A549 (cell line): ENCODE results near the gene MRPS5. TPM values are rescaled to one million over a fixed set of nuclear protein-coding genes. Genes with fewer than 3 reads are reported as not detected.
A peak's percentile ranks its signal among the peaks of the same experiment; 100 is the strongest.

Experiments
- ATAC-seq, 2 experiments: fragments of 200-7000 bp in 1 of 2; fragments of >200 bp in 1 of 2; cut with Nextera tagmentation in 1 of 2; cut with Tn5 transposase in 1 of 2; 3 replicates each; pipeline versions ENCODE4 v1.8.0 to v1.9.1; 2018 to 2020; ENCODE audit warnings: mild to moderate bottlenecking in 1 of 2, moderate library complexity in 1 of 2
- CTCF ChIA-PET: fragments of 300-600 bp; sonication (Branson Sonifier 250); formaldehyde crosslinking; extraction: SDS; loops from one replicate; lab custom pipeline; 2021; ENCODE audit warnings: antibody characterized with exemption, inconsistent platforms; lab: Yijun Ruan, JAX
- POLR2A ChIA-PET: fragments of 350-600 bp; formaldehyde crosslinking; extraction: SDS; loops from one replicate; lab custom pipeline; 2021; ENCODE audit warnings: antibody characterized with exemption, inconsistent platforms; lab: Yijun Ruan, JAX
- DNase-seq, 2 experiments: peaks; one replicate each; pipeline versions ENCODE4 v3.0.0 to v3.0.0-alpha.2; 2011 to 2016; ENCODE audit warnings: low read depth in 1 of 2, low spot score in 1 of 2
- FAIRE-seq: peaks from 2 replicates; lab custom pipeline; 2011; peaks lifted over from hg19 to GRCh38; lab: Jason Lieb, UNC
- H3K27ac ChIP-seq, 2 experiments: fragments of >200 bp; sonication (Bioruptor Twin); formaldehyde crosslinking; 3 replicates each; pipeline ENCODE4 v1.5.1; 2016 to 2017
- H3K4me1 ChIP-seq: fragments of >200 bp; sonication (Bioruptor Twin); formaldehyde crosslinking; 3 replicates; pipeline ENCODE4 v1.6.1; 2016
- H3K4me2 ChIP-seq: fragments of >200 bp; sonication (Bioruptor Twin); formaldehyde crosslinking; 3 replicates; pipeline ENCODE4 v1.6.1; 2016
- H3K4me3 ChIP-seq: fragments of >200 bp; sonication (Bioruptor Twin); formaldehyde crosslinking; 3 replicates; pipeline ENCODE4 v1.5.1; 2016
- H3K9me3 ChIP-seq: fragments of >200 bp; sonication (Bioruptor Twin); formaldehyde crosslinking; 3 replicates; pipeline ENCODE4 v1.6.1; 2016
- ATOH8 ChIP-seq: fragments of 250-450 bp; sonication (Bioruptor Pico); IDR thresholded peaks from 2 replicates; pipeline ENCODE4 v1.5.0; 2020; ENCODE audit warnings: low read depth, mild to moderate bottlenecking, moderate library complexity
- CHD2 ChIP-seq: fragments of 150-350 bp; IDR thresholded peaks from 2 replicates; pipeline ENCODE4 v1.6.1; 2014; ENCODE audit warnings: low read length; ENCODE audit not compliant: partially characterized antibody
- EHF ChIP-seq: fragments of 250-450 bp; sonication (Bioruptor Pico); IDR thresholded peaks from 2 replicates; pipeline ENCODE4 v1.5.0; 2020; ENCODE audit warnings: mild to moderate bottlenecking
- EP300 ChIP-seq, 2 experiments: fragments of >200 bp; sonication (Bioruptor Twin); formaldehyde crosslinking; IDR thresholded peaks; 2 replicates in 1 of 2; 3 replicates in 1 of 2; pipeline ENCODE4 v1.6.1; 2016 to 2017
- FOXS1 ChIP-seq: fragments of 250-450 bp; sonication (Bioruptor Pico); IDR thresholded peaks from 2 replicates; pipeline ENCODE4 v1.5.0; 2020; ENCODE audit warnings: mild to moderate bottlenecking, moderate library complexity
- GATA3 ChIP-seq: IDR thresholded peaks from 2 replicates; pipeline ENCODE4 v1.6.1; 2012; ENCODE audit warnings: borderline replicate concordance
- HEYL ChIP-seq: fragments of 250-450 bp; sonication (Bioruptor Pico); IDR thresholded peaks from 2 replicates; pipeline ENCODE4 v1.8.0; 2021; ENCODE audit warnings: mild to moderate bottlenecking, moderate library complexity
- HOXB5 ChIP-seq: fragments of 250-450 bp; sonication (Bioruptor Pico); IDR thresholded peaks from 2 replicates; pipeline ENCODE4 v1.5.0; 2020; ENCODE audit warnings: mild to moderate bottlenecking, moderate library complexity
- JUN ChIP-seq, 2 experiments: fragments of >200 bp; sonication (Bioruptor Twin); formaldehyde crosslinking; IDR thresholded peaks; 2 replicates in 1 of 2; 3 replicates in 1 of 2; pipeline ENCODE4 v1.6.1; 2016 to 2017
- KDM1A ChIP-seq: fragments of 200-600 bp; sonication (generic); IDR thresholded peaks from 2 replicates; pipeline ENCODE4 v1.6.1; 2016; ENCODE audit warnings: low read depth, mild to moderate bottlenecking
- MAFK ChIP-seq: fragments of 450-650 bp; IDR thresholded peaks from 2 replicates; pipeline ENCODE4 v1.6.1; 2014; ENCODE audit not compliant: partially characterized antibody
- RARB ChIP-seq: fragments of 250-450 bp; sonication (Bioruptor Pico); IDR thresholded peaks from 2 replicates; pipeline ENCODE4 v1.8.0; 2021; ENCODE audit warnings: mild to moderate bottlenecking, moderate library complexity
- SMC3 ChIP-seq: fragments of >200 bp; sonication (Bioruptor Twin); formaldehyde crosslinking; IDR thresholded peaks from 3 replicates; pipeline ENCODE4 v1.6.1; 2018; ENCODE audit warnings: inconsistent platforms
- SREBF2 ChIP-seq: fragments of 450-650 bp; IDR thresholded peaks from 2 replicates; pipeline ENCODE4 v1.6.1; 2014; ENCODE audit warnings: mild to moderate bottlenecking, moderate library complexity
- ZFP36 ChIP-seq: fragments of 450-650 bp; IDR thresholded peaks from 2 replicates; pipeline ENCODE4 v1.6.1; 2014; ENCODE audit warnings: borderline replicate concordance; ENCODE audit not compliant: partially characterized antibody
- ZNF302 ChIP-seq: fragments of 250-450 bp; sonication (Bioruptor Pico); IDR thresholded peaks from 2 replicates; pipeline ENCODE4 v1.9.0; 2021; ENCODE audit warnings: inconsistent platforms, mild to moderate bottlenecking, moderate library complexity
- WGBS: methylation state at CpG from one replicate; pipeline ENCODE4 v1.1.6; 2017; ENCODE audit errors: missing lambda C conversion rate; 5-methylcytosine and 5-hydroxymethylcytosine counted together
- polyA plus RNA-seq, 4 experiments: library from polyadenylated mRNA; depleted of rRNA in 3 of 4; stranded (reverse); fragments of >200 nt; fragmentation: RNase III in 1 of 4; extraction: RNeasy Plus Mini Kit Qiagen cat#74134 plus additional on column Dnase treatment in 1 of 4; gene quantifications; 2 replicates in 3 of 4; 3 replicates in 1 of 4; pipeline ENCODE4 v1.2.3, GENCODE V29; 2011 to 2017
- TF ChIP-seq, protein P1 (sequence below): fragments of >200 bp; sonication (Bioruptor Twin); formaldehyde crosslinking; IDR thresholded peaks from 2 replicates; pipeline ENCODE4 v1.6.1; 2016
- TF ChIP-seq, protein P2 (sequence below): IDR thresholded peaks from 2 replicates; pipeline ENCODE4 v1.6.1; 2012
- TF ChIP-seq, protein P3 (sequence below): fragments of 150-350 bp; IDR thresholded peaks from 2 replicates; pipeline ENCODE4 v1.6.1; 2014; ENCODE audit warnings: low read depth, mild to moderate bottlenecking, low read length

The MRPS5 gene
- polyA plus RNA-seq, 2 of the 4 experiments (the other 2 are of a cell fraction), result 103 to 123 TPM

DNA sequence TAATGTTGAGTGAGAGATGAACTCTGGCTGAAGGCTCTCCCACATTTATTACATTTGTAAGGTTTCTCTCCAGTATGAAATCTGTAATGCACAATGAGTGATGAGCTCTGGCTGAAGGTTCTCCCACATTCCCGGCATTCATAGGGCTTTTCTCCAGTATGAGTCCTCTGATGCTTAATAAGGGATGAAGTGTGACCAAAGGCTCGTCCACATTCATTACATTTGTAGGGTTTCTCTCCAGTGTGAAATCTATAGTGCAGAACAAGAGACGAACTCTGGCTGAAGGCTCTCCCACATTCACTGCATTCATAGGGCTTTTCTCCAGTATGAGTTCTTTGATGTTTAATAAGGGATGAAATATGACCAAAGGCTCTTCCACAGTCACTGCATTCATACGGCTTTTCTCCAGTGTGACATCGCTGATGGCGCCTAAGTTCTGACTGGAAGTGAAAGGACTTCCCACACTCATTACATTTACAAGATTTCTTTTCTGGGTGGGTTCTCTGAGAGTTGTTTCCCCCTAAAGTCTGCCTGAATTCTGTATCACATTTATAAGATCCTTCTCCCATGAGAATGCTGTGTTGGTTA lies 27.9 kb upstream of the MRPS5 start:
- FAIRE-seq, result no peak
- DNase-seq, result peak in 1 of 2 experiments; percentile 22
- H3K9me3 ChIP-seq, result peaks cover 100% of the 10 kb centered on the region
- no peak overlapping the region for H3K27ac ChIP-seq
- ChIA-PET POLR2A (no interaction called here), CTCF (interaction anchor here (1.3 kb wide), 1 partner anchor 16 kb away, joined by 3 read pairs; the partner anchor contains the start of gene ZNF2)
- 88% methylated on average over 6 of the region's 6 CpGs for WGBS
- no peaks in the 10 kb centered on the region for H3K4me1 ChIP-seq
- ATAC-seq, result no peak
- no peak overlapping the region for H3K4me3 ChIP-seq
- no peak overlapping the region for H3K4me2 ChIP-seq
- TF ChIP-seq KDM1A, result peak; percentile 92; the same call in 1 of the 2 replicates
- TF ChIP-seq JUN (IDR thresholded peaks at IDR 0.05), result no peak
- TF ChIP-seq GATA3, result peak; percentile 70; the same call in 1 of the 2 replicates
- TF ChIP-seq SMC3, result no peak
- TF ChIP-seq, protein P1, sequence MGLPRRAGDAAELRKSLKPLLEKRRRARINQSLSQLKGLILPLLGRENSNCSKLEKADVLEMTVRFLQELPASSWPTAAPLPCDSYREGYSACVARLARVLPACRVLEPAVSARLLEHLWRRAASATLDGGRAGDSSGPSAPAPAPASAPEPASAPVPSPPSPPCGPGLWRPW, result peak; percentile 73; the same call in 1 of the 2 replicates
- no peak for TF ChIP-seq SREBF2

- WGBS, result 97% methylated on average over 2 of the region's 2 CpGs
- Histone ChIP-seq H3K9me3 (peaks cover 96% of the 10 kb centered on the region), H3K4me2 (no peak overlapping the region), H3K4me3 (no peak overlapping the region), H3K27ac (no peak overlapping the region), H3K4me1 (no peaks in the 10 kb centered on the region)
- ATAC-seq, result no peak
- no peak for FAIRE-seq
- no peak for DNase-seq
- TF ChIP-seq ZNF302, result no peak
- ChIA-PET CTCF (interaction anchor here (0.5 kb wide), 1 partner anchor 42 kb away, joined by 4 read pairs; no protein-coding TSS in a partner anchor), POLR2A (no interaction called here)
Measured at GRCh38 chr2:95143838-95144237, 22.2 kb upstream of the MRPS5 start.

- ChIA-PET CTCF (interaction anchor here (0.6 to 1.2 kb wide), 2 partner anchors 10 to 11 kb away, joined by 3 read pairs; no protein-coding TSS in a partner anchor), POLR2A (interaction anchor here (0.6 kb wide), 1 partner anchor 9 kb away, joined by 4 read pairs; no protein-coding TSS in a partner anchor)
- FAIRE-seq (no peak), ATAC-seq (no peak), DNase-seq (no peak)
- 0% methylated on average over 1 of the region's 1 CpG for WGBS
- Histone ChIP-seq H3K4me2 (no peak overlapping the region), H3K27ac (no peak overlapping the region), H3K4me3 (no peak overlapping the region), H3K9me3 (peaks cover 86% of the 10 kb centered on the region), H3K4me1 (no peaks in the 10 kb centered on the region)
- TF ChIP-seq CHD2 (no peak), ZFP36 (peak; percentile 34)
Measured at GRCh38 chr2:95138702-95139101, 17.1 kb upstream of the MRPS5 start.

DNA sequence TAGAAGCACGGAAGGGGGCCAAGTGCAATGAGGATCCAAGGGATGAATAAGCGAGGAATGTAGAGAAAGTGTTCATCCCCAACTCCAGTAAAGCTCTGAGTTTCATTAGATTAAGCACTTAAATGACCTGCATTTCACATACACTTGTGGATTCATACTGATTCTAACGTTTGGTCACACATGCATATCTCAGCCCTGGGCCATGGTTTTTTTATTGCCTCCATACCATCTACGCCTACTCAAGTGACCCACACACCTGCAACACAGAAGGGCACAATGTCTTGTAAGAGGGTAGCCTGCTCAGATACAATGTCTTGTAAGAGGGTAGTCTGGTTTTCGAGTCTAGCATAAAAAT lies 566 bp upstream of the MRPS5 start:
- 17% methylated on average over 5 of the region's 5 CpGs for WGBS
- ATAC-seq, result peak; percentile 34 to 41; a peak in 5 of 6 replicates
- peak in 1 of 2 experiments; percentile 11 for DNase-seq
- TF ChIP-seq RARB (CRISPR knock-in tag), result no peak
- TF ChIP-seq ATOH8, result no peak
- TF ChIP-seq, protein P1, result no peak
- TF ChIP-seq ZNF302, result no peak
- TF ChIP-seq EP300 (IDR thresholded peaks at IDR 0.05), result no peak
- TF ChIP-seq MAFK, result no peak
- TF ChIP-seq GATA3, result no peak
- no peak for TF ChIP-seq HEYL (CRISPR knock-in tag)
- TF ChIP-seq, protein P2, sequence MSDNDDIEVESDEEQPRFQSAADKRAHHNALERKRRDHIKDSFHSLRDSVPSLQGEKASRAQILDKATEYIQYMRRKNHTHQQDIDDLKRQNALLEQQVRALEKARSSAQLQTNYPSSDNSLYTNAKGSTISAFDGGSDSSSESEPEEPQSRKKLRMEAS, result no peak
- TF ChIP-seq EHF (CRISPR knock-in tag), result no peak
- no peak for TF ChIP-seq HOXB5 (CRISPR knock-in tag)
- TF ChIP-seq, protein P3, sequence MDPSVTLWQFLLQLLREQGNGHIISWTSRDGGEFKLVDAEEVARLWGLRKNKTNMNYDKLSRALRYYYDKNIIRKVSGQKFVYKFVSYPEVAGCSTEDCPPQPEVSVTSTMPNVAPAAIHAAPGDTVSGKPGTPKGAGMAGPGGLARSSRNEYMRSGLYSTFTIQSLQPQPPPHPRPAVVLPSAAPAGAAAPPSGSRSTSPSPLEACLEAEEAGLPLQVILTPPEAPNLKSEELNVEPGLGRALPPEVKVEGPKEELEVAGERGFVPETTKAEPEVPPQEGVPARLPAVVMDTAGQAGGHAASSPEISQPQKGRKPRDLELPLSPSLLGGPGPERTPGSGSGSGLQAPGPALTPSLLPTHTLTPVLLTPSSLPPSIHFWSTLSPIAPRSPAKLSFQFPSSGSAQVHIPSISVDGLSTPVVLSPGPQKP, result no peak
- TF ChIP-seq FOXS1 (CRISPR knock-in tag), result no peak
- Histone ChIP-seq H3K4me1 (peaks cover 6% of the 10 kb centered on the region; the same call in 2 of the 3 replicates), H3K9me3 (peaks cover 5% of the 10 kb centered on the region; the same call in 1 of the 3 replicates), H3K4me3 (peak overlapping the region; percentile 90), H3K27ac (peak overlapping the region; percentile 87 to 96), H3K4me2 (peak overlapping the region; percentile 82)
- no peak for FAIRE-seq
- POLR2A ChIA-PET, result interaction anchor here (1.2 to 2.8 kb wide), 3 partner anchors 37 to 44 kb away, joined by 3 to 22 read pairs (median 10); partner anchors contain the start of genes ZNF2 and ZNF514
- CTCF ChIA-PET, result interaction anchor here (0.7 to 2.5 kb wide), 7 partner anchors 12 to 281 kb away, joined by 3 to 6 read pairs (median 3); partner anchors contain the start of genes ZNF2 and ZNF892
